Brain microvascular endothelial cell (primary cell): ENCODE results near the gene NRXN3.

Experiments
- DNase-seq: peaks from one replicate; pipeline ENCODE4 v3.0.0-alpha.2; 2020
- H3K27ac ChIP-seq: fragments of 250-450 bp; sonication (Bioruptor Pico); 2 replicates; pipeline ENCODE4 v1.5.1; 2020; ENCODE audit warnings: mild to moderate bottlenecking, moderate library complexity
- H3K27me3 ChIP-seq: fragments of 250-450 bp; sonication (Bioruptor Pico); replicated peaks from 2 replicates; pipeline ENCODE4 v1.5.1; 2020; ENCODE audit warnings: mild to moderate bottlenecking
- H3K36me3 ChIP-seq: fragments of 250-450 bp; sonication (Bioruptor Pico); replicated peaks from 2 replicates; pipeline ENCODE4 v1.5.1; 2020; ENCODE audit warnings: mild to moderate bottlenecking
- H3K4me3 ChIP-seq: 2 replicates; pipeline ENCODE4 v1.5.1; 2011; ENCODE audit warnings: low read depth, mild to moderate bottlenecking, control low read depth, low read length, moderate library complexity
- CTCF ChIP-seq: IDR thresholded peaks from 2 replicates; pipeline ENCODE4 v1.5.1; 2011; ENCODE audit warnings: low read depth, mild to moderate bottlenecking, moderate library complexity, low read length, control low read depth, inconsistent platforms; ENCODE audit errors: missing control alignments
- in situ Hi-C: cut with HindIII; loops from 2 replicates; pipeline ENCODE4 v1.10.0; 2017; ENCODE audit warnings: low sequenced_read_pairs, low pct_ligation_motif_present

NRXN3 gene

GRCh38 chr14:78170203-78170602 lies at the start of gene NRXN3:
NRXN3 (plus strand) TSS chr14:78170373; CDS start chr14:78243094, 72,721 bp downstream.
- Histone ChIP-seq H3K27ac (no peak within 1 kb of the TSS), H3K27me3 (no peaks in the 10 kb centered on the region), H3K4me3 (no peak within 1 kb of the TSS), H3K36me3 (no peaks in the 10 kb centered on the region)
- DNase-seq, result no peak
- TF ChIP-seq CTCF, result no peak
- in situ Hi-C loops, result no loop called here

DNA sequence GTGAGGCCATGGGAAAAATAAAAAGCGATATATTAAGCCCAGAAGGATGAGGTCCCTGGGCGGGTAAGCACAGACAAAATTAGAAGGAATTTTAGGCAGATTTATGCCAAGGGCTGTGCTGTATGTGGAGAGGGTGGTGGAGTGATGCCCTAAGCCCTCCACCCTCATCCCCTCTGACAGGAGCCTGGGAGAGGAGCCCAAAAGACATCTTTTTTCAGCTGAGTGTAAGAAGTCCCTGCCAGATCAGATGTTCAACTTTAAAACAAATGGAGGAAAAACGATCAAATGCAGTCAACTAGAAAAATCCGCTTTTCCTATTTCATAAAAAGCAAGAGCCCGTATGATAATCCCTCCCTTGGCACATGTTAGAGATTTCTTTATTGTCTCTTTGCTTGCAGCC lies 47.7 kb upstream of the NRXN3 start:
- Histone ChIP-seq H3K27me3 (no peaks in the 10 kb centered on the region), H3K36me3 (no peaks in the 10 kb centered on the region), H3K27ac (no peak overlapping the region), H3K4me3 (no peak overlapping the region)
- in situ Hi-C loops, result no loop called here
- TF ChIP-seq CTCF, result no peak
- DNase-seq, result no peak

GRCh38 chr14:78123650-78124253 lies 46.4 kb upstream of the NRXN3 start:
- no peaks in the 10 kb centered on the region for H3K27me3 ChIP-seq
- no peak overlapping the region for H3K4me3 ChIP-seq
- H3K27ac ChIP-seq, result no peak overlapping the region
- DNase-seq, result no peak
- TF ChIP-seq CTCF, result no peak
- in situ Hi-C loops, result no loop called here
- H3K36me3 ChIP-seq, result no peaks in the 10 kb centered on the region

DNA sequence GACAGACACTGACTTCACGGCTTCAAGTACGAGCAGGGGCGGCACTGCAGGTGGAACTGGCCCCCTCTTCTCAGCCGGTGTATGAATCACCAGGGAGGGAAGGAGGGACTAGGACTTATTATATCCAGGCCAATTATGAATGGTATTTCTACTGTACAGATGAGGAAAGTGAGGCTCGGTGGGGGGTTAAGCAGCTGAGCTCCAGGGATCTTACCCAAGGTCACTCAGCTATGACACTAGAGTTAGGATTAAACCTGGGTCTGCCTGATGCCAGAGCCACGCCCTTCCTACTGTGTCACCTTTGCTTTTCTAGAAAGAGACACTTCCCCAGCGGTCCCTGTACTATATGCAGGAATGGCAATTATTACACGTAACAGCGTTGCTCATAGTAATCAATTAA lies 42.2 kb upstream of the NRXN3 start:
- in situ Hi-C loops, result no loop called here
- no peak for TF ChIP-seq CTCF
- Histone ChIP-seq H3K36me3 (no peaks in the 10 kb centered on the region), H3K27ac (no peak overlapping the region), H3K27me3 (no peaks in the 10 kb centered on the region), H3K4me3 (no peak overlapping the region)
- DNase-seq, result no peak

- Histone ChIP-seq H3K27me3 (no peaks in the 10 kb centered on the region), H3K36me3 (no peaks in the 10 kb centered on the region), H3K4me3 (no peak overlapping the region), H3K27ac (no peak overlapping the region)
- DNase-seq, result no peak
- no peak for TF ChIP-seq CTCF
- in situ Hi-C loops, result no loop called here
These were observed 40.8 kb upstream of the NRXN3 start for GRCh38 chr14:78129375-78129774.

- H3K4me3 ChIP-seq, result no peak overlapping the region
- DNase-seq, result no peak
- in situ Hi-C loops, result no loop called here
- TF ChIP-seq CTCF, result no peak
- no peak overlapping the region for H3K27ac ChIP-seq
- H3K27me3 ChIP-seq, result no peaks in the 10 kb centered on the region
- no peaks in the 10 kb centered on the region for H3K36me3 ChIP-seq
These were observed 39.8 kb upstream of the NRXN3 start for GRCh38 chr14:78130356-78130755.
